ENCODE results near the gene FHAD1. TPM values are rescaled to one million over a fixed set of nuclear protein-coding genes. Genes with fewer than 3 reads are reported as not detected.

The FHAD1 gene
- total and polyA plus RNA-seq, 8 donors: 0.75 to 5.5 (median 2.1) TPM

DNA sequence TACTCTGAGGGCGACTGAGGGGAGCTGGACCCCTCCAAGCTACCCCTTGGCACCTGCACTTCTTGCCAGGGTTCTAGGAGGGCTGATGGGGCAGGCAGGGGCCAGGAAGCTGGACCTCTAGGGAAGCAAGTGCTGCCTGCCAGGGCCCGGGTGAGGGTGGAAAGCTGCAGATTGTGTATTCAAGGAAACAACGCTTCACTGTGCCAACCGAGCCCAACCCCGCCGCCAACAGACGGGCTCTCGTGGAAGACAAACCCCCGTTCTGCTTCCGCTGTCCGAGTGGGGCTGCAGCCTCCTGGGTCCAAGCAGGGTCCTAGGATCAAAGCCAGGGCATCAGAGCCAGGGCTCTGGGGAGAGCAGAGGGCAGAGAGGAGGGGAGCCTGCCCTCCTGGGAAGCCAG is 165.8 kb downstream of the FHAD1 start:
- peak in 5 of 6 donors; percentile 50 to 86 (median 67) for DNase-seq
- Histone ChIP-seq H3K4me1 (peaks cover 4 to 35% (median 14%) of the 10 kb centered on the region in 3 donors), H3K27me3 (no peaks in the 10 kb centered on the region), H3K4me3 (peak overlapping the region in 2 of 4 donors; percentile 10 to 87), H3K9me3 (no peaks in the 10 kb centered on the region), H3K27ac (peak overlapping the region in 3 of 4 donors; percentile 57 to 65 (median 65)), H3K36me3 (no peaks in the 10 kb centered on the region)
- intact Hi-C loops (cut with DNase I): loop anchor here in 1 of 3 donors (5.0 kb wide), 1 partner anchor 86 kb away; no protein-coding TSS in a partner anchor
- FAIRE-seq: no peak
- ATAC-seq: peak; percentile 21 to 34 (median 30)
- TF ChIP-seq, protein P1, sequence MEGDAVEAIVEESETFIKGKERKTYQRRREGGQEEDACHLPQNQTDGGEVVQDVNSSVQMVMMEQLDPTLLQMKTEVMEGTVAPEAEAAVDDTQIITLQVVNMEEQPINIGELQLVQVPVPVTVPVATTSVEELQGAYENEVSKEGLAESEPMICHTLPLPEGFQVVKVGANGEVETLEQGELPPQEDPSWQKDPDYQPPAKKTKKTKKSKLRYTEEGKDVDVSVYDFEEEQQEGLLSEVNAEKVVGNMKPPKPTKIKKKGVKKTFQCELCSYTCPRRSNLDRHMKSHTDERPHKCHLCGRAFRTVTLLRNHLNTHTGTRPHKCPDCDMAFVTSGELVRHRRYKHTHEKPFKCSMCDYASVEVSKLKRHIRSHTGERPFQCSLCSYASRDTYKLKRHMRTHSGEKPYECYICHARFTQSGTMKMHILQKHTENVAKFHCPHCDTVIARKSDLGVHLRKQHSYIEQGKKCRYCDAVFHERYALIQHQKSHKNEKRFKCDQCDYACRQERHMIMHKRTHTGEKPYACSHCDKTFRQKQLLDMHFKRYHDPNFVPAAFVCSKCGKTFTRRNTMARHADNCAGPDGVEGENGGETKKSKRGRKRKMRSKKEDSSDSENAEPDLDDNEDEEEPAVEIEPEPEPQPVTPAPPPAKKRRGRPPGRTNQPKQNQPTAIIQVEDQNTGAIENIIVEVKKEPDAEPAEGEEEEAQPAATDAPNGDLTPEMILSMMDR (IDR thresholded peaks at IDR 0.05): no peak
- WGBS, 2 donors: 30 to 36% methylated on average over 11 of the region's 11 CpGs

DNA sequence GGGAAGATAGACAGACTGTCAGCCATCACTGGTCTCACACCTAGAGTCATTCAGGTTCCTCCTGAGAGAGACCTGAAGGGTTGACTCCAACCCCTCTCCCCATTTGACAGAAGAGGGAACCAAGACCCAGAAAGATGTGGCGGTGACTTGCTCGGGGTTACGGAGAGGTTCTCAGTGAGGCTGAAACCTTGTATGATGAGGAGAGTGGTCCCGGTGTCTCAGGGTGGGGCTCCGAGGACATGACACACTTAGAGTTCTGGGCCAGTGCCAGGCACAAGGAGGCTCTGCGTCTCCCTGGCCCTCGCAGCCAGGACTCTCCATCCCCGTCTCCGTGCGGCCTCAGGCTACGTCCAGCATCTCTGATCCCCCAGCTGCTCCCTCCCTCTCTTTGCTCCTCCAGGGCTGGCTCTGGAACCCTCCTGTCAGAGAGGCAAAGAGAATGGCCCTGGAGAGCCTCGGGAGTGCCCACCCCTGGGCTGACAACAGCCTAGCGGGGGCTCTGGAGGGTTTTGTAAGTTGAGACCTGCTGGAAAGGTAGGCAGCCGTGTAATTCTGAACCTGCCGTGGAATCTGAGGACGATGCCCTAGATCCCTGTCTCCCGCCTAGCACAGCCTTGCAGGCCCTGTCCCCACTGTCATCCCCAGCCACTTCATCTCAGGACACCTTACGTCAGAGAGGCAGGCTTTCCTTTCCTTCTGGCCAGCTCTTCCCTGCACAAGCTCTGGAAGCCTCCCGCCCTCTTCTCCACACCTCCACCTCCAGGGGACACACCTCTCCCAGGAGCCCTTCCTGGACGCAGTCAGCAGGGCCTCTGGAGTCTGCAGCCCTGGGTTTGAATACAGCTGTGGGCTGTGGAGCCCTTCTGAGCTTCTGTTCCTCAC is 166.8 kb downstream of the FHAD1 start:
- DNase-seq: peak in 3 of 6 donors; percentile 27 to 70 (median 47)
- intact Hi-C loops (cut with DNase I): loop anchor here in 1 of 3 donors (5.0 kb wide), 1 partner anchor 87 kb away; no protein-coding TSS in a partner anchor
- 86 to 87% methylated on average over 20 of the region's 20 CpGs for WGBS, 2 donors
- H3K27me3 ChIP-seq: no peaks in the 10 kb centered on the region
- no peaks in the 10 kb centered on the region for H3K9me3 ChIP-seq
- no peak for ATAC-seq
- peak overlapping the region in 1 of 4 donors; percentile 65 for H3K27ac ChIP-seq
- no peak for FAIRE-seq
- TF ChIP-seq, protein P1 (IDR thresholded peaks at IDR 0.05): no peak
- H3K4me3 ChIP-seq: no peak overlapping the region
- no peaks in the 10 kb centered on the region for H3K36me3 ChIP-seq
- H3K4me1 ChIP-seq: peaks cover 4 to 40% (median 14%) of the 10 kb centered on the region in 3 donors

DNA sequence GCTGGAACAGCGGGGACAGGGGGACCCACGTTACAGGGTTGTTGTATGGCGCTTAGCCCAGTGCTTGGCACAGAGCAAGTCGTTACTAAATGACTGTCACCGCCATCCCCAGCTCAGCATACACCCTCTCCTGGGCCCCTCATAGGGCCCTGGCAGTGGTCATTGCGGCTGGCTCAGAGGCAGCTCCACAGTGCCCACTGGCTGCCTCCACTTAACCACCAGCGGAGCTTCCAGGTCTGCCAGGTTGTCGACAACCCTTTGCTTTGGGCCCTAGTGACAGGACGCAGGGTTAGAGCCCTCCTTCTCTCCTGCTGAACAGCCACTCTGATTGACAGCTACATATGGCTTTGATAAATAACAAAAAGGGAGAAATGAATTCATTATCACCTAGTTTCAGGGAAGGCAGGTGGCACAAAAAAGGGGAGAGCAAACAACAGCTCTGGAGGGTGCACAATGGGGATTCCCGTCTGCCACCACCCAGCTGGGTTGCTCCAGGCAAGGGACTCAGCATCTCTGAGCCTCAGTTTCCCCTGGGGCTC is 167.5 kb downstream of the FHAD1 start:
- H3K27ac ChIP-seq: no peak overlapping the region
- no peaks in the 10 kb centered on the region for H3K27me3 ChIP-seq
- H3K9me3 ChIP-seq: no peaks in the 10 kb centered on the region
- WGBS, 2 donors: 88 to 90% methylated on average over 10 of the region's 10 CpGs
- peaks cover 4 to 47% (median 14%) of the 10 kb centered on the region in 3 donors for H3K4me1 ChIP-seq
- DNase-seq (peak in 1 of 6 donors; percentile 58), FAIRE-seq (no peak), ATAC-seq (no peak)
- no peak overlapping the region for H3K4me3 ChIP-seq
- intact Hi-C loops (cut with DNase I): loop anchor here in 1 of 3 donors (5.0 kb wide), 1 partner anchor 87 kb away; no protein-coding TSS in a partner anchor
- H3K36me3 ChIP-seq: no peaks in the 10 kb centered on the region
- TF ChIP-seq, protein P1 (IDR thresholded peaks at IDR 0.05): no peak

DNA sequence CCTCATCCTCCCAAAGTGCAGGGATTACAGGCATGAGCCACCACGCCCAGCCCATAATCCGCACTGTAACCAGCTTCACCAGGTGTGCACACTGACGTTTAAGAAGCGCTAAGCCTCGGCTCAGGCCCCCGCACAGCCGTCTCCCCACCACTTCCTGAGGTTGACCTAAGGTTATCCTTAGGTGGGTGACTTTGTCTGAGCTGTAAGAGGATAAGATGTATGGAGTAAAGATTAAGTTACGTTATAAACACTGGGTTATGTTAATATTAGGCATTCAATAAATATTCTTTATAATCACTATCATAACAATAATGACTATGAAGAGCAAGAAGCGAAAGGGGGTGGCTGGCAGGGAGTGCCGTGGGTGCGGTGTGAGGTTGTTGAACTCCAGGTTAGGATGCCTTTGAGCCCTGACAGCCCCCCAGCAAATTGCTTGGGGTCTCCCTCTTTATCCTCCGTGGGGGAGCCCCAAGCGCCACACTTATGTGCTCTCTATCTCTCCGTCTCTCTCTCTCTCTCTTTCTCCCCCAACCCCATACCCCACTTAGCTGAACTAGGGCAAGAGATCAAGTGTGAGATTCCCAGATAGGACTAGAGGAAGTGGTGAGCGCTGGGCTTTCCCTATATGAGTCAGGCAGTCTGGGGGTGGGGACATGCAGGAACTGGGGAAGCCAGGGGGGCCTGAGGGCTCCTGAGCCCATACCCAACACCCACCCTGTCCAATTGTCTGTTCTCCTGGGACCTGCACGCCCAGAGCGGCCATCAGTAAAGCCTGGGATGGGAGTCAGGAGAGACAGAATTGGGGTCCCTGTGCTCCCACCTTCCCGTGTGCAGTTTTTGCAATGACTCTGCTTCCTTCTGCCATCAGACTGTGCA is 170.3 kb downstream of the FHAD1 start:
- FAIRE-seq: no peak
- Histone ChIP-seq H3K27me3 (no peaks in the 10 kb centered on the region), H3K4me3 (no peak overlapping the region), H3K4me1 (peaks cover 12 to 68% (median 31%) of the 10 kb centered on the region in 3 donors), H3K9me3 (no peaks in the 10 kb centered on the region), H3K27ac (peak overlapping the region in 3 of 4 donors; percentile 14 to 72 (median 67)), H3K36me3 (no peaks in the 10 kb centered on the region)
- TF ChIP-seq, protein P1 (IDR thresholded peaks at IDR 0.05): no peak
- intact Hi-C loops (cut with DNase I): no loop called here
- DNase-seq: peak in 3 of 6 donors; percentile 33 to 70 (median 37)
- peak in 2 of 4 donors; percentile 34 to 59 for ATAC-seq
- 70 to 78% methylated on average over 18 of the region's 18 CpGs for WGBS, 2 donors

All from pancreas (tissue), 10 donors.